ENCODE data around the gene VWF.
A peak's percentile ranks its signal among the peaks of the same experiment; 100 is the strongest.

VWF gene

GRCh38 chr12:6099316-6099715 is 25.2 kb downstream of the VWF start:
- DNase-seq = no peak

GRCh38 chr12:6097411-6097810 is 27.1 kb downstream of the VWF start:
- no peak for DNase-seq

- DNase-seq = no peak
Measured at GRCh38 chr12:6096527-6096926, 27.9 kb downstream of the VWF start.

GRCh38 chr12:6095269-6095668 is 29.2 kb downstream of the VWF start:
- DNase-seq = no peak

- DNase-seq = no peak
Measured at GRCh38 chr12:6093764-6094163, 30.7 kb downstream of the VWF start.

- no peak for DNase-seq
Measured at GRCh38 chr12:6092784-6093722, 31.4 kb downstream of the VWF start.

- no peak for DNase-seq
Measured at GRCh38 chr12:6091786-6092566, 32.5 kb downstream of the VWF start.

- no peak for DNase-seq
Measured at GRCh38 chr12:6090803-6091202, 33.7 kb downstream of the VWF start.

- peak; percentile 30 for DNase-seq
Measured at GRCh38 chr12:6088921-6089747, 35.3 kb downstream of the VWF start.

- DNase-seq = no peak
Measured at GRCh38 chr12:6086316-6086715, 38.2 kb downstream of the VWF start.

- no peak for DNase-seq
Measured at GRCh38 chr12:6085841-6086240, 38.6 kb downstream of the VWF start.

GRCh38 chr12:6084969-6085450 is 39.5 kb downstream of the VWF start:
- DNase-seq = no peak

GRCh38 chr12:6084261-6084968 is 40.1 kb downstream of the VWF start:
- DNase-seq = no peak

- DNase-seq = no peak
Measured at GRCh38 chr12:6083601-6084000, 40.9 kb downstream of the VWF start.

- no peak for DNase-seq
Measured at GRCh38 chr12:6082613-6083012, 41.9 kb downstream of the VWF start.

GRCh38 chr12:6080149-6081045 is 44.1 kb downstream of the VWF start:
- no peak for DNase-seq

GRCh38 chr12:6078398-6079096 is 45.9 kb downstream of the VWF start:
- DNase-seq = no peak

- no peak for DNase-seq
Measured at GRCh38 chr12:6077692-6078083, 46.8 kb downstream of the VWF start.

GRCh38 chr12:6076776-6077691 is 47.4 kb downstream of the VWF start:
- no peak for DNase-seq
